GM12878 (cell line): Measurements from ENCODE around the gene CAMTA1. TPM values are rescaled to one million over a fixed set of nuclear protein-coding genes. Genes with fewer than 3 reads are reported as not detected.

Experiments
- ATAC-seq: fragments of 200-7000 bp; cut with Tn5 transposase; 3 replicates; pipeline ENCODE4 v1.9.1; 2020; ENCODE audit warnings: mild to moderate bottlenecking, moderate library complexity
- BruUV-seq: library from RNA; stranded (reverse); fragments of 400-500 nt; replicated peaks from 2 replicates; lab custom pipeline; 2021; lab: Mats Ljungman, UMichigan
- CTCF ChIA-PET: fragments of 300-600 bp; sonication (Branson Sonifier 250); formaldehyde crosslinking; extraction: SDS; loops from one replicate; lab custom pipeline; 2021; ENCODE audit warnings: inconsistent platforms; lab: Yijun Ruan, JAX
- POLR2A ChIA-PET: fragments of 350-600 bp; formaldehyde crosslinking; extraction: SDS; loops from one replicate; lab custom pipeline; 2021; ENCODE audit warnings: inconsistent platforms; lab: Charles Lee
- RAD21 ChIA-PET: fragments of 300-600 bp; sonication (Branson Sonifier 250); formaldehyde crosslinking; loops from one replicate; lab custom pipeline; 2023; ENCODE audit warnings: antibody characterized with exemption; ENCODE audit not compliant: unreplicated experiment; lab: Charles Lee
- SMC1A ChIA-PET: fragments of 300-600 bp; sonication (Branson Sonifier 250); formaldehyde crosslinking; loops from one replicate; lab custom pipeline; 2023; ENCODE audit not compliant: unreplicated experiment, uncharacterized antibody; lab: Charles Lee
- DNase-seq: peaks from one replicate; pipeline ENCODE4 v3.0.0-alpha.2; 2011; ENCODE audit warnings: low read depth, low spot score
- FAIRE-seq: peaks from 3 replicates; lab custom pipeline; 2011; peaks lifted over from hg19 to GRCh38; lab: Jason Lieb, UNC
- H2AFZ ChIP-seq: 2 replicates; pipeline ENCODE4 v1.6.0; 2011; ENCODE audit warnings: low read depth, low read length, control low read depth; ENCODE audit not compliant: control insufficient read depth
- H3K27ac ChIP-seq: 2 replicates; pipeline ENCODE4 v1.5.1; 2011; ENCODE audit warnings: control low read depth; ENCODE audit not compliant: control insufficient read depth, insufficient read depth
- H3K27me3 ChIP-seq, 2 experiments: replicated peaks in 1 of 2; 2 replicates each; pipeline versions ENCODE4 v1.6.0 to v1.6.1; 2011; ENCODE audit warnings: low read length in 1 of 2; ENCODE audit not compliant: control insufficient read depth in 2 of 2, insufficient read depth in 2 of 2
- H3K36me3 ChIP-seq, 2 experiments: 2 replicates each; pipeline ENCODE4 v1.5.1; 2011; ENCODE audit warnings: low read length in 1 of 2; ENCODE audit not compliant: control insufficient read depth in 2 of 2, insufficient read depth in 2 of 2
- H3K4me1 ChIP-seq: 2 replicates; pipeline ENCODE4 v1.6.1; 2011; ENCODE audit warnings: mild to moderate bottlenecking, low read length, moderate library complexity, mixed read lengths; ENCODE audit not compliant: control insufficient read depth, insufficient read depth
- H3K4me2 ChIP-seq: 2 replicates; pipeline ENCODE4 v1.6.0; 2011; ENCODE audit warnings: control low read depth; ENCODE audit not compliant: control insufficient read depth, insufficient read depth
- H3K4me3 ChIP-seq: fragments of 200-600 bp; sonication (generic); 2 replicates; pipeline ENCODE4 v1.5.1; 2016
- H3K79me2 ChIP-seq: 2 replicates; pipeline ENCODE4 v1.6.0; 2011; ENCODE audit warnings: low read length; ENCODE audit not compliant: control insufficient read depth, insufficient read depth
- H3K9ac ChIP-seq: 2 replicates; pipeline ENCODE4 v1.8.0; 2011; ENCODE audit warnings: low read length, control low read depth, mixed read lengths; ENCODE audit not compliant: control insufficient read depth, insufficient read depth
- H3K9me3 ChIP-seq: replicated peaks from 3 replicates; pipeline ENCODE4 v1.5.1; 2011; ENCODE audit warnings: mild to moderate bottlenecking, low read length; ENCODE audit not compliant: control insufficient read depth, insufficient read depth
- H4K20me1 ChIP-seq: 2 replicates; pipeline ENCODE4 v1.6.0; 2011; ENCODE audit not compliant: control insufficient read depth, insufficient read depth
- CHD1 ChIP-seq: IDR thresholded peaks from 2 replicates; pipeline ENCODE4 v1.6.1; 2012; ENCODE audit warnings: low read depth, low read length, improper control_type of control experiment
- EED ChIP-seq: sonication (generic); IDR thresholded peaks from 2 replicates; pipeline ENCODE4 v1.6.1; 2016; ENCODE audit warnings: antibody characterized with exemption, low read depth
- FOS ChIP-seq: IDR thresholded peaks from 3 replicates; pipeline ENCODE4 v1.6.1; 2011; ENCODE audit warnings: borderline replicate concordance; ENCODE audit not compliant: insufficient read length; ENCODE audit errors: extremely low read depth
- MYC ChIP-seq: IDR thresholded peaks from 2 replicates; pipeline ENCODE4 v1.6.1; 2011; ENCODE audit warnings: mild to moderate bottlenecking, low read length, moderate library complexity, inconsistent platforms; ENCODE audit not compliant: insufficient read depth, insufficient replicate concordance, insufficient read length, severe bottlenecking
- NFXL1 ChIP-seq: fragments of 450-650 bp; IDR thresholded peaks from 2 replicates; pipeline ENCODE4 v1.6.1; 2017; ENCODE audit warnings: antibody characterized with exemption, mild to moderate bottlenecking, borderline replicate concordance
- NFYA ChIP-seq: IDR thresholded peaks from 2 replicates; pipeline ENCODE4 v1.6.1; 2011; ENCODE audit warnings: low read depth, mild to moderate bottlenecking, low read length, improper control_type of control experiment, borderline replicate concordance
- RBBP5 ChIP-seq: fragments of 200-600 bp; sonication (generic); conservative IDR thresholded peaks from 2 replicates; pipeline ENCODE4 v1.6.1; 2016
- ZZZ3 ChIP-seq: IDR thresholded peaks from 2 replicates; pipeline ENCODE4 v1.6.1; 2011; ENCODE audit warnings: low read depth; ENCODE audit not compliant: control insufficient read depth, insufficient read length
- WGBS: methylation state at CpG from one replicate; pipeline ENCODE4 v1.1.6; 2016; ENCODE audit warnings: low lambda C conversion rate; ENCODE audit not compliant: insufficient replicate concordance, insufficient coverage; ENCODE audit errors: missing lambda C conversion rate; 5-methylcytosine and 5-hydroxymethylcytosine counted together
- in situ Hi-C: fragments of 300-500 bp; cut with MboI; formaldehyde crosslinking; loops from 9 replicates; pipeline ENCODE4 v1.14.3; 2018; ENCODE audit warnings: mixed read lengths
- intact Hi-C: fragments of 100-400 bp; cut with micrococcal nuclease; formaldehyde crosslinking; loops from one replicate; pipeline ENCODE4 v1.14.2; 2022; ENCODE audit not compliant: unreplicated experiment
- polyA plus RNA-seq, 11 experiments: library from polyadenylated mRNA; depleted of rRNA in 4 of 11; unstranded in 6 of 11; stranded (reverse) in 5 of 11; fragments of >200 nt; fragmentation: Nextera tagmentation in 4 of 11; fragmentation: Illumina TruSeq in 1 of 11; extraction: Ambion mirVana in 4 of 11; extraction: Trizol in 1 of 11; gene quantifications; 1 replicate in 1 of 11; 2 replicates in 10 of 11; pipeline versions ENCODE4 v1.2.1 to v1.2.3, GENCODE V29; 2011 to 2016; ENCODE audit warnings: inconsistent platforms in 2 of 11, missing spikeins in 2 of 11, low read depth in 1 of 11
- total RNA-seq, 4 experiments: library from RNA; depleted of rRNA in 3 of 4; stranded (reverse); fragments of >200 nt in 3 of 4; fragmentation: Illumina TruSeq in 1 of 4; extraction: Trizol in 1 of 4; gene quantifications; 2 replicates each; pipeline versions ENCODE4 v1.2.1 to v1.2.3, GENCODE V29; 2013 to 2021
- TF ChIP-seq, protein P1 (sequence below): fragments of 450-650 bp; IDR thresholded peaks from 2 replicates; pipeline ENCODE4 v1.6.1; 2017; ENCODE audit warnings: mild to moderate bottlenecking, low read depth, inconsistent platforms; ENCODE audit not compliant: poor library complexity, severe bottlenecking

CAMTA1 gene
- total and polyA plus RNA-seq, 10 of the 15 experiments (the other 5 are each of a cell fraction or from before 2014, with no cell fraction given) = 37.7 to 148 (median 76.4) TPM

DNA sequence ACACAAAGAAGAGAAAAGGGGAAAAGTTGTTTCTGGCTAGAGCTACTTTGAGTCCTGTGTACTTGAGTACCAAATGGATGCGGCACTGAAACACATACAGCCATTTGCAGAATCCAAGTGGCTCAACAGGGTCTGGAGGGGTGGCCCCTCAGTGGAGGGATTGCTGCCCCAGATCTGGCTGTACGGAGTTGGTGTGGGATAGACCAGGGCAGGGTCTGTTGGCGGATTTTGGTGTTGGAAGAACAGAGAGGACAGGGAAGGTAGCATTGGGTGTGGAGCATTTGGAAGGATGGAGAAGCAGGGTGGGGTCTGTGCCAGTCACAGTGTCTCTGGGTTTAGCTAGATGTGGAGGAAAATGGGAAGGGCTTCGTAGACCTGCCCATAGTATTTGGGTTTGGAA, 220.5 kb downstream of the CAMTA1 start:
- Histone ChIP-seq H3K4me2 (no peak overlapping the region), H3K79me2 (no peaks in the 10 kb centered on the region), H3K9me3 (no peaks in the 10 kb centered on the region), H3K27ac (no peak overlapping the region), H3K4me1 (no peaks in the 10 kb centered on the region), H2AFZ (no peak overlapping the region), H3K36me3 (no peaks in the 10 kb centered on the region), H3K9ac (no peak overlapping the region), H3K27me3 (no peaks in the 10 kb centered on the region; a peak in 2 of 4 replicates), H4K20me1 (no peaks in the 10 kb centered on the region), H3K4me3 (no peak overlapping the region)
- RAD21 ChIA-PET = no interaction called here
- FAIRE-seq (no peak), ATAC-seq (no peak), DNase-seq (no peak)
- SMC1A ChIA-PET = no interaction called here
- BruUV-seq = no TSS peak
- in situ Hi-C loops (no loop called here), intact Hi-C loops (no loop called here)
- CTCF ChIA-PET = no interaction called here
- TF ChIP-seq, protein P1, sequence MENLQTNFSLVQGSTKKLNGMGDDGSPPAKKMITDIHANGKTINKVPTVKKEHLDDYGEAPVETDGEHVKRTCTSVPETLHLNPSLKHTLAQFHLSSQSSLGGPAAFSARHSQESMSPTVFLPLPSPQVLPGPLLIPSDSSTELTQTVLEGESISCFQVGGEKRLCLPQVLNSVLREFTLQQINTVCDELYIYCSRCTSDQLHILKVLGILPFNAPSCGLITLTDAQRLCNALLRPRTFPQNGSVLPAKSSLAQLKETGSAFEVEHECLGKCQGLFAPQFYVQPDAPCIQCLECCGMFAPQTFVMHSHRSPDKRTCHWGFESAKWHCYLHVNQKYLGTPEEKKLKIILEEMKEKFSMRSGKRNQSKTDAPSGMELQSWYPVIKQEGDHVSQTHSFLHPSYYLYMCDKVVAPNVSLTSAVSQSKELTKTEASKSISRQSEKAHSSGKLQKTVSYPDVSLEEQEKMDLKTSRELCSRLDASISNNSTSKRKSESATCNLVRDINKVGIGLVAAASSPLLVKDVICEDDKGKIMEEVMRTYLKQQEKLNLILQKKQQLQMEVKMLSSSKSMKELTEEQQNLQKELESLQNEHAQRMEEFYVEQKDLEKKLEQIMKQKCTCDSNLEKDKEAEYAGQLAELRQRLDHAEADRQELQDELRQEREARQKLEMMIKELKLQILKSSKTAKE = no peak
- TF ChIP-seq NFYA = no peak
- TF ChIP-seq NFXL1 = no peak
- TF ChIP-seq FOS = no peak
- no peak for TF ChIP-seq CHD1
- no peak for TF ChIP-seq MYC
- no peak for TF ChIP-seq RBBP5
- TF ChIP-seq EED = no peak
- no peak for TF ChIP-seq ZZZ3
- WGBS = 18% methylated on average over 4 of the region's 4 CpGs
- POLR2A ChIA-PET = no interaction called here
